Astrocyte (in vitro differentiated cells and primary cell): ENCODE measurements around the gene CLCN5. TPM values are rescaled to one million over a fixed set of nuclear protein-coding genes. Genes with fewer than 3 reads are reported as not detected.
A peak's percentile ranks its signal among the peaks of the same experiment; 100 is the strongest.

Experiments
- DNase-seq: peaks from one replicate; pipeline ENCODE4 v3.0.0-alpha.2; 2010; ENCODE audit warnings: low read depth
- FAIRE-seq: peaks from 2 replicates; lab custom pipeline; 2011; peaks lifted over from hg19 to GRCh38; lab: Jason Lieb, UNC
- H2AFZ ChIP-seq: 2 replicates; pipeline ENCODE4 v1.6.0; 2012; ENCODE audit warnings: low read depth, low read length, inconsistent platforms
- H3K27ac ChIP-seq: 2 replicates; pipeline ENCODE4 v1.5.1; 2011; ENCODE audit warnings: low read depth, low read length, inconsistent platforms
- H3K27me3 ChIP-seq: 2 replicates; pipeline ENCODE4 v1.6.0; 2011; ENCODE audit warnings: low read length, inconsistent platforms; ENCODE audit not compliant: insufficient read depth
- H3K36me3 ChIP-seq: 2 replicates; pipeline ENCODE4 v1.5.1; 2011; ENCODE audit warnings: low read length, inconsistent platforms; ENCODE audit not compliant: insufficient read depth
- H3K4me1 ChIP-seq: 2 replicates; pipeline ENCODE4 v1.5.1; 2011; ENCODE audit warnings: low read length, inconsistent platforms; ENCODE audit not compliant: insufficient read depth
- H3K4me2 ChIP-seq: 2 replicates; pipeline ENCODE4 v1.6.0; 2012; ENCODE audit warnings: low read length, inconsistent platforms
- H3K4me3 ChIP-seq: 2 replicates; pipeline ENCODE4 v1.5.1; 2011; ENCODE audit warnings: low read depth, mild to moderate bottlenecking, low read length, inconsistent platforms; ENCODE audit not compliant: insufficient read depth
- H3K79me2 ChIP-seq: 2 replicates; pipeline ENCODE4 v1.6.0; 2012; ENCODE audit warnings: mild to moderate bottlenecking, low read length, inconsistent platforms; ENCODE audit not compliant: insufficient read depth
- H3K9ac ChIP-seq: 2 replicates; pipeline ENCODE4 v1.6.0; 2012; ENCODE audit warnings: mild to moderate bottlenecking, low read length, inconsistent platforms
- H3K9me3 ChIP-seq: 2 replicates; pipeline ENCODE4 v1.5.1; 2012; ENCODE audit warnings: low read depth, mild to moderate bottlenecking, low read length, inconsistent platforms; ENCODE audit not compliant: insufficient read depth
- H4K20me1 ChIP-seq: 2 replicates; pipeline ENCODE4 v1.6.0; 2012; ENCODE audit warnings: low read length, inconsistent platforms; ENCODE audit not compliant: insufficient read depth
- H3K27ac Mint-ChIP-seq: one replicate; pipeline ENCODE4 v1.8.0; 2021; ENCODE audit warnings: mild to moderate bottlenecking, mixed read lengths; ENCODE audit not compliant: unreplicated experiment
- H3K27me3 Mint-ChIP-seq: one replicate; pipeline ENCODE4 v1.8.0; 2021; ENCODE audit warnings: low read depth, mixed read lengths; ENCODE audit not compliant: unreplicated experiment
- H3K36me3 Mint-ChIP-seq: one replicate; pipeline ENCODE4 v1.8.0; 2021; ENCODE audit warnings: low read depth, mixed read lengths; ENCODE audit not compliant: unreplicated experiment
- H3K4me1 Mint-ChIP-seq: one replicate; pipeline ENCODE4 v1.8.0; 2021; ENCODE audit warnings: low read depth, mixed read lengths; ENCODE audit not compliant: unreplicated experiment
- H3K4me3 Mint-ChIP-seq: one replicate; pipeline ENCODE4 v1.8.0; 2021; ENCODE audit warnings: mild to moderate bottlenecking, moderate library complexity, mixed read lengths; ENCODE audit not compliant: unreplicated experiment
- H3K9me3 Mint-ChIP-seq: one replicate; pipeline ENCODE4 v1.8.0; 2021; ENCODE audit warnings: mild to moderate bottlenecking, mixed read lengths; ENCODE audit not compliant: unreplicated experiment
- CTCF ChIP-seq: IDR thresholded peaks from 2 replicates; pipeline ENCODE4 v1.5.1; 2011; ENCODE audit warnings: low read depth, mild to moderate bottlenecking, inconsistent platforms, low read length, moderate library complexity; ENCODE audit not compliant: insufficient read depth
- EZH2 ChIP-seq: IDR thresholded peaks from 2 replicates; pipeline ENCODE4 v1.6.1; 2012; ENCODE audit warnings: mild to moderate bottlenecking, low read length, inconsistent platforms; ENCODE audit not compliant: insufficient read depth
- total RNA-seq: library from RNA; stranded (reverse); gene quantifications from 2 replicates; pipeline ENCODE4 v1.2.1, GENCODE V29; 2021

CLCN5 gene
- total RNA-seq, 1 donor from 2014 or later = 16.7 TPM

GRCh38 chrX:49988143-49988542 is 65.7 kb downstream of the CLCN5 start:
- Histone ChIP-seq H2AFZ (no peak overlapping the region), H3K27ac (no peak overlapping the region), H3K4me3 (no peak overlapping the region), H3K79me2 (no peaks in the 10 kb centered on the region), H3K36me3 (no peaks in the 10 kb centered on the region), H3K4me1 (no peaks in the 10 kb centered on the region), H3K9me3 (no peaks in the 10 kb centered on the region), H3K9ac (no peak overlapping the region), H4K20me1 (no peaks in the 10 kb centered on the region), H3K4me2 (no peak overlapping the region), H3K27me3 (no peaks in the 10 kb centered on the region)
- Mint-ChIP-seq H3K9me3 (no peaks in the 10 kb centered on the region), H3K36me3 (no peaks in the 10 kb centered on the region), H3K4me3 (no peak overlapping the region), H3K27me3 (no peaks in the 10 kb centered on the region), H3K4me1 (peaks cover 15% of the 10 kb centered on the region), H3K27ac (no peak overlapping the region)
- DNase-seq = no peak
- no peak for FAIRE-seq
- TF ChIP-seq CTCF (no peak), EZH2 (no peak)

GRCh38 chrX:49991758-49992157 is 69.4 kb downstream of the CLCN5 start:
- Histone ChIP-seq H3K9me3 (no peaks in the 10 kb centered on the region), H3K36me3 (no peaks in the 10 kb centered on the region), H3K79me2 (no peaks in the 10 kb centered on the region), H3K27ac (no peak overlapping the region), H4K20me1 (no peaks in the 10 kb centered on the region), H3K4me3 (no peak overlapping the region), H3K4me1 (no peaks in the 10 kb centered on the region), H2AFZ (no peak overlapping the region), H3K27me3 (no peaks in the 10 kb centered on the region), H3K9ac (no peak overlapping the region), H3K4me2 (no peak overlapping the region)
- Mint-ChIP-seq H3K27me3 (no peaks in the 10 kb centered on the region), H3K27ac (no peak overlapping the region), H3K9me3 (no peaks in the 10 kb centered on the region), H3K4me3 (no peak overlapping the region), H3K36me3 (no peaks in the 10 kb centered on the region), H3K4me1 (peaks cover 43% of the 10 kb centered on the region)
- no peak for DNase-seq
- TF ChIP-seq EZH2 (no peak), CTCF (no peak)
- no peak for FAIRE-seq

GRCh38 chrX:49992853-49993252 is 70.5 kb downstream of the CLCN5 start:
- Histone ChIP-seq H3K27ac (no peak overlapping the region), H3K9ac (no peak overlapping the region)

More at GRCh38 chrX:49992853-49993252, 70.5 kb downstream of the CLCN5 start:
- DNase-seq (no peak), FAIRE-seq (no peak)
- H3K4me1 Mint-ChIP-seq = peaks cover 48% of the 10 kb centered on the region
- no peak overlapping the region for H3K4me3 ChIP-seq
- no peaks in the 10 kb centered on the region for H3K79me2 ChIP-seq
- H3K4me2 ChIP-seq = no peak overlapping the region
- H4K20me1 ChIP-seq = no peaks in the 10 kb centered on the region
- H3K9me3 Mint-ChIP-seq = no peaks in the 10 kb centered on the region
- H3K27me3 ChIP-seq = no peaks in the 10 kb centered on the region
- H3K27ac Mint-ChIP-seq = peak overlapping the region; percentile 50
- H3K4me3 Mint-ChIP-seq = no peak overlapping the region
- no peaks in the 10 kb centered on the region for H3K4me1 ChIP-seq
- no peaks in the 10 kb centered on the region for H3K9me3 ChIP-seq
- H3K36me3 Mint-ChIP-seq = no peaks in the 10 kb centered on the region
- no peaks in the 10 kb centered on the region for H3K27me3 Mint-ChIP-seq
- no peaks in the 10 kb centered on the region for H3K36me3 ChIP-seq
- H2AFZ ChIP-seq = no peak overlapping the region
- TF ChIP-seq EZH2 (no peak), CTCF (no peak)
